AG09319 (cell line): Measurements from ENCODE around the gene WDR70.

Experiments used
- DNase-seq: peaks from one replicate; pipeline ENCODE4 v3.0.0-alpha.2; 2010; ENCODE audit warnings: low read depth; ENCODE audit errors: extremely low read depth
- TF ChIP-seq, protein P1 (sequence below): IDR thresholded peaks from 2 replicates; pipeline ENCODE4 v1.5.1; 2011; ENCODE audit warnings: low read depth, mild to moderate bottlenecking, inconsistent platforms, low read length, moderate library complexity

The WDR70 gene

DNA sequence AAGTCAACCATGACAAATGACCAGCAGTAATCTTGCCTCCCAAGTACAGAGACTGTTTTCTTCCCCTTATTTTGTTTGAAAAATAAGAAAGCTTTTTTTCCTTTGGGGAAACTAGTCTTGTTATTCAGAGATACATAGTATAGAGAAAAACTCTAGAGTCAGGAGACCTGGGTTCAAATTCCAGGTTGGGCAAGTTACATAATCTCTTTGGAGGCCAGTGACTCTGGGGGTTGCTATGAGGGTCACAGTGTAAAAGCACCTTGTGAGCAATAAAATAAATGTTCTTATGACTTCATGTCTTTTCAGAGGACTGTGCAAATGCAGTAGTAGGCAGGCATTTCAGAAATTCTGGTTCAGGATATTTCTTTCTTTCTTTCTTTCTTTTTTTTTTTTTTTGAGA, 389.3 kb downstream of the WDR70 start:
- TF ChIP-seq, protein P1, sequence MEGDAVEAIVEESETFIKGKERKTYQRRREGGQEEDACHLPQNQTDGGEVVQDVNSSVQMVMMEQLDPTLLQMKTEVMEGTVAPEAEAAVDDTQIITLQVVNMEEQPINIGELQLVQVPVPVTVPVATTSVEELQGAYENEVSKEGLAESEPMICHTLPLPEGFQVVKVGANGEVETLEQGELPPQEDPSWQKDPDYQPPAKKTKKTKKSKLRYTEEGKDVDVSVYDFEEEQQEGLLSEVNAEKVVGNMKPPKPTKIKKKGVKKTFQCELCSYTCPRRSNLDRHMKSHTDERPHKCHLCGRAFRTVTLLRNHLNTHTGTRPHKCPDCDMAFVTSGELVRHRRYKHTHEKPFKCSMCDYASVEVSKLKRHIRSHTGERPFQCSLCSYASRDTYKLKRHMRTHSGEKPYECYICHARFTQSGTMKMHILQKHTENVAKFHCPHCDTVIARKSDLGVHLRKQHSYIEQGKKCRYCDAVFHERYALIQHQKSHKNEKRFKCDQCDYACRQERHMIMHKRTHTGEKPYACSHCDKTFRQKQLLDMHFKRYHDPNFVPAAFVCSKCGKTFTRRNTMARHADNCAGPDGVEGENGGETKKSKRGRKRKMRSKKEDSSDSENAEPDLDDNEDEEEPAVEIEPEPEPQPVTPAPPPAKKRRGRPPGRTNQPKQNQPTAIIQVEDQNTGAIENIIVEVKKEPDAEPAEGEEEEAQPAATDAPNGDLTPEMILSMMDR, result no peak
- DNase-seq, result no peak

DNA sequence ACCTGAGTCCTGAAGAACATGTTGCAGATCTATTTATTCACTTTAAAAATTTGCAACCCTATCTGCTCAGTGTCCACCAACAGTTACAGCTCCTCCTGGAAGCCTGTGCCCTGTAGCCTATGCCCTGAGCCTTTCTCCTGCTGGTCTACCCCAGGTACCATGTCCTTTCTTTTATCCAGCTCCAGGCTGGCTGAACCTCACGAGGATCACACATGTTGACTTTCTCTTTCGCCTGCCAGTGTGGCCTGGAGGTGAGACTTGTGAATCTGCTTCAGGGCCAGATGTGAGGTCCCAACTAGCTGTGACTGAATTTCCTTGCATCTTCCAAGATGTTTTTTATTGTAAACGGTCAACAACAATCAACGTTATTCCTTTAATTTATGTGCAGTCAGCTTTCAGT, 390.0 kb downstream of the WDR70 start:
- TF ChIP-seq, protein P1, result no peak

DNA sequence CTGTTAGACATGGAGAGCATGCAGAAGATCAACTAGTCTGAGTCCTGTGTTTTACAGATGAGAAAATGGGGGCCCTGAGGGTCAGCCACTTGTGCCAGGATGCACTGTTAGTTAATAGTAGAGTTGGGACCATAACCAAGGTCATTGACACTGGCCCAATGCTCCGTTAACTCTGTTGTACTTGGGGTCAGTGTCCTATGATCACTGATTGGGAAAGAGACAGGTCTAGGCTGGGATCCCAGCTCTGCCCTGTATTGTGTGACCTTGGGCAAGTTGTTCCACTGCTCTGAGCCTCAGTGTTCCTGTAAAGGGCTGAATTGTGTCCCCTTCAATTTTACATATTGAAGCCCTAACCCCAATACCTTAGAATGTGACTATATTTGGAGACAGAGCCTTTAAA, 390.7 kb downstream of the WDR70 start:
- DNase-seq, result no peak
- TF ChIP-seq, protein P1, result no peak

More for the DNA sequence above, 390.0 kb downstream of the WDR70 start:
- no peak for DNase-seq

DNA sequence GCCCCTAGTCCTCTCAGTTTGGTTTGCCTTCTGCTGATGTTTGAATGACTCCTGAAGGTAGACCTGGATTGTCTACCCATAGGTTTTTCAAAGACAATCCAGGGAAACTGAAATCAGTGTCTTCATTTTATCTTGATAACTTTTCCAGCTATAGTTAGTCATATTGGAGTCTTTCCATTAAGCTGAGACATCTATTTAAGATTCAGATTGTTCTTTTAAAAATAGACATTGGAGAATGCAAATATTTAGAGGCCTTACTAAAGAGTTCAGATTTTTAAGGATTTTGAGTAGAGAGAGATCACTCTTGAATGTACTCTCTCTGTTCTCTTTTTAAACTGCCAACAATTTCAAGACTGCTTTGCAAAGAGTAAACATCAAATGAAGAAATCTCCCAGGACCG, 391.7 kb downstream of the WDR70 start:
- DNase-seq, result no peak
- TF ChIP-seq, protein P1, result no peak

DNA sequence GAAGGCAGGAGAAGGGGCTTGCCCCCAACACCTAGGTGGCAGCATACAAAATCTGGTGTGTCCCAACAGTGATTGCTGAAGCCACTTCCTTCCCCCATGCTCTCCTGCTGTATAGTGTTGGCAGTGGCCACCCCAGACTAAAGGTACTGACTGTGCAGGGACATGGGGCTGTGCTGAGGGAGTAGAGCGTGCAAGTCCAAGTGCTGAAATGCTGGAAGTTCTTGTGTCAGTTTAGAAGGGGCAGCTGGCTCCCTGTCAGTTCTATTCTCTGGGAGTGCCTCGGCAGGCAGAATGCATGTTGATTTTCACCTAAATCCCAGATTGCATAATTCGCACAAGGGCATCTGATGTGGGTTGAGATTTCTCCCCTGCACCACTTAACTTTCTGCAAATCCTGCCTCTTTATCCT, 392.1 kb downstream of the WDR70 start:
- DNase-seq, result no peak
- TF ChIP-seq, protein P1, result no peak

DNA sequence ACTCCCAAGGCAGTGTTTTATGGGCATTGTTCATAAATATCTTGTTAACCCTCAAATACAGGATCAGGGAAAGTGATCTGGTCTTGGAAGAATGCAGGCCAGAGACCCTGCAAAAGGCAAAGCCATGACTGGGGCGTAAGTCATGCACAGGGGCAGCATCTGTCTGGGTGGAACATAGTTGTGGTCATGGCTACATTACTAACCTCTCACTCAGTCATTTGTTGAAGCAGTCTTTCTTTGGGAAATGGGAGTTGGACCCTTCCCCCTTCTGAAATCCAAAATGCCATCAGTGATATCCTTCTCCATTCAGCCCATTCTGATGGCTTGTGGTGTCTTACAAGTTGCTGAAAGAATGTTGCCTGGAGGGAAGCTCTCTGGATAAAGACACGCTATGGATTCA, 392.6 kb downstream of the WDR70 start:
- TF ChIP-seq, protein P1, result no peak
- peak; percentile 93 for DNase-seq

DNA sequence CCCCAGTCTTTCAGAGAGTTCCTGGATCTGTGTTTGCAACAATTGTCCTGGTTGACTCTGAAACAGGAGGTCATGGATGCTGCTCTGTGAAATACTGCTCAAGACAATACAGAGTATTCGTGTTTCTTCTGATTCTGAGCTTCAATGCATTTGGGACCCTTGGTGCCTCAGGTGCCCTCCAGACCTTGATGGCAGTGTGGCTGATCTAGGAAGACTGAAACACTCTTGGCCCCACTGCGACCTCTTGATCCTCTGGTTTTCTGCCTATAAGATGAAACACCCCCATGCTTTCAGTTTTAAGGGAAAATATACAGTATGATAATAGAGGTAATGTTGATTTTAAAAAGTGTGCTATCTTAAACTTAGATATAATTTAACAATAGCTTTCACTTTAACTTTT, 393.1 kb downstream of the WDR70 start:
- TF ChIP-seq, protein P1, result no peak
- DNase-seq, result no peak
